Activated naive CD8-positive, alpha-beta T cell treated with anti-CD3 and anti-CD28 coated beads, Interleukin-2, amount 50 U/mL, for 24 hours (primary cell): ENCODE data around the gene STAP2.

Source experiments
- ATAC-seq: fragments of 150-1000 bp; cut with Tn5 transposase; one replicate; pipeline ENCODE4 v1.10.0; 2021
- DNase-seq: peaks from one replicate; pipeline ENCODE4 v3.0.0; 2021
- H3K27ac Mint-ChIP-seq: one replicate; pipeline ENCODE4 v1.8.0; 2021; ENCODE audit warnings: mild to moderate bottlenecking, mixed read lengths
- H3K27me3 Mint-ChIP-seq: one replicate; pipeline ENCODE4 v1.8.0; 2021; ENCODE audit warnings: mixed read lengths
- H3K36me3 Mint-ChIP-seq: one replicate; pipeline ENCODE4 v1.8.0; 2021; ENCODE audit warnings: low read depth, mixed read lengths
- H3K4me1 Mint-ChIP-seq: one replicate; pipeline ENCODE4 v1.8.0; 2021; ENCODE audit warnings: mixed read lengths
- H3K4me3 Mint-ChIP-seq: one replicate; pipeline ENCODE4 v1.8.0; 2021; ENCODE audit warnings: mild to moderate bottlenecking, moderate library complexity, mixed read lengths
- H3K9me3 Mint-ChIP-seq: one replicate; pipeline ENCODE4 v1.8.0; 2021; ENCODE audit warnings: mixed read lengths

The STAP2 gene, protein sequence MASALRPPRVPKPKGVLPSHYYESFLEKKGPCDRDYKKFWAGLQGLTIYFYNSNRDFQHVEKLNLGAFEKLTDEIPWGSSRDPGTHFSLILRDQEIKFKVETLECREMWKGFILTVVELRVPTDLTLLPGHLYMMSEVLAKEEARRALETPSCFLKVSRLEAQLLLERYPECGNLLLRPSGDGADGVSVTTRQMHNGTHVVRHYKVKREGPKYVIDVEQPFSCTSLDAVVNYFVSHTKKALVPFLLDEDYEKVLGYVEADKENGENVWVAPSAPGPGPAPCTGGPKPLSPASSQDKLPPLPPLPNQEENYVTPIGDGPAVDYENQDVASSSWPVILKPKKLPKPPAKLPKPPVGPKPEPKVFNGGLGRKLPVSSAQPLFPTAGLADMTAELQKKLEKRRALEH

DNA sequence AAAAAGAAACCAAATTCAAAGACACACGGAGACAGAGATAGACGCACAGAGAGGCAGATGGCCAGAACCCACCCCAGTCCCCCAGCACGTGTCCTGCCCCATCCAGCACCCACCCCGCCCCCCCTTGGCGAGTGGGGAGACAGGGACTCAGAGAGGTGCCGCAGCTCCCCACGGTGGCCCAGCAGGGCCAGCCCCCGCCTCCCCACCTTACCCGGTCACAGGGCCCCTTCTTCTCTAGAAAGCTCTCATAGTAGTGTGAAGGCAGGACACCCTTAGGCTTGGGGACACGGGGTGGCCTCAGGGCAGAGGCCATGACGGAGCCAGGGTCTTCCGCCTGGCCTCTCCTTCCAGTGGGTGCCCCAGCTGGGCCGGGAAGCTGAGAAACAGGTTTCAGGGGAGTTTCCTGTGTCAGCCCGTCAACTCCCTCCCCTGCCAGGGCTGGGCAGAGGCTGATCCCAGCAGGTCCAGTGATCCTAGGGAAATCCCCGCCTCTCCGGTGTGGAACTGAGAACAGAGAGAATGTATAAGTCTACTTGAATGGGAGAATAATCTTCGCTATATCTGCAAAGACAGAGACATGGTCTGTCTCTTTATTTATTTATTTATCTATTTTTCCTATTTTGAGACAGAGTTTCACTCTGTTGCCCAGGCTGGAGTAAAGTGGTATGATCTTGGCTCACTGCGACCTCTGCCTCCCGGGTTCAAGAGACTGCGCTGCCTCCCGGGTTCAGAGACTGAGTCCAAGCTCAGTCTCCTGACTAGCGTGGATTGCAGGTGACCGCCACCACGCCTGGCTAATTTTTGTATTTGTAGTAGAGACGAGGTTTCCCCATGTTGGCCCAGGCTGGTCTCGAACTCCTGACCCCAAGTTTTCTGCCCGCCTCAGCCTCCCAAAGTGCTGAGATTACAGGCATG is at the start of gene STAP2:
TSS of gene STAP2 (minus strand) at position 387 of the 915 bp plus-strand sequence. CDS start at position 313, 74 bp downstream.
- Mint-ChIP-seq H3K9me3 (peaks cover 15% of the 10 kb centered on the region), H3K27me3 (peaks cover 2% of the 10 kb centered on the region), H3K36me3 (peaks cover 10% of the 10 kb centered on the region), H3K27ac (peak within 1 kb of the TSS; percentile 97), H3K4me1 (peaks cover 27% of the 10 kb centered on the region), H3K4me3 (peak within 1 kb of the TSS; percentile 91)
- ATAC-seq = no peak
- peak; percentile 53 for DNase-seq

DNA sequence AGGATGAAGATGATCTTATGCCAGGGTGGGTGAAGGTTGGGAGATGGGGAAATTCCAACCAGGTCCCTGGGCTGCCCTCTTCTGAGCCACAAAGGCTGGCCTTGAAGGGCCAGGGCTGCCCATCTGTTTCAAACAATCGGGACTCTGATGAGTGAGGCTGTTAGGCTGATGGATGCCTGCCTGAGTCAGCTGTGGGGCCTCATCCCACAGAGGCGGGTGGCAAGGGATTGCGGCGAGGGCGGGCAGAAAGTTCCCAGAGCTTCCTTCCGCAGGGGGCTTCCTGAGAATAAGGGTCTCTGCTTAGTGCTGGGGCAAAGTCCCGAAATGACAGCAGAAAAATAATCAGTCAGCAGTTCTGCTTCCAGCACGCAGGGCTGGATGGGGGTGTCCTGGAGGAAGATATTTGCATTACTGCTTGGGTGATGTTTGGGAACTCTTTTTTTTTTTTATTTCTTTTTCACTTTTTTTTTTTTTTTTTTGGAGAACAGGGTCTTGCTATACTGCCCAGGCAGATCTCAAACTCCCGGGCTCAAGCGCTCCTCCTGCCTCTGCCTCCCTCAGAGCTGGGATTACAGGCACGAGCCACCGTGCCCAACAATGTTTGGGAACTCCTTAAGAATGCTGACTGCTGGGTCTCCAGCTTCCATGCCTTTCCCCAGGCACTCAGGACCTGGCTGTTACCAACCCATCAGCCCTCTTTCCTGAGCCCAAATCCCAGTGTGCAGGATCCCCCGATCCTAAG is 47.6 kb upstream of the STAP2 start:
- Mint-ChIP-seq H3K27ac (no peak overlapping the region), H3K4me3 (no peak overlapping the region), H3K36me3 (peaks cover 3% of the 10 kb centered on the region), H3K9me3 (no peaks in the 10 kb centered on the region), H3K4me1 (peaks cover 22% of the 10 kb centered on the region), H3K27me3 (no peaks in the 10 kb centered on the region)
- DNase-seq (no peak), ATAC-seq (no peak)

DNA sequence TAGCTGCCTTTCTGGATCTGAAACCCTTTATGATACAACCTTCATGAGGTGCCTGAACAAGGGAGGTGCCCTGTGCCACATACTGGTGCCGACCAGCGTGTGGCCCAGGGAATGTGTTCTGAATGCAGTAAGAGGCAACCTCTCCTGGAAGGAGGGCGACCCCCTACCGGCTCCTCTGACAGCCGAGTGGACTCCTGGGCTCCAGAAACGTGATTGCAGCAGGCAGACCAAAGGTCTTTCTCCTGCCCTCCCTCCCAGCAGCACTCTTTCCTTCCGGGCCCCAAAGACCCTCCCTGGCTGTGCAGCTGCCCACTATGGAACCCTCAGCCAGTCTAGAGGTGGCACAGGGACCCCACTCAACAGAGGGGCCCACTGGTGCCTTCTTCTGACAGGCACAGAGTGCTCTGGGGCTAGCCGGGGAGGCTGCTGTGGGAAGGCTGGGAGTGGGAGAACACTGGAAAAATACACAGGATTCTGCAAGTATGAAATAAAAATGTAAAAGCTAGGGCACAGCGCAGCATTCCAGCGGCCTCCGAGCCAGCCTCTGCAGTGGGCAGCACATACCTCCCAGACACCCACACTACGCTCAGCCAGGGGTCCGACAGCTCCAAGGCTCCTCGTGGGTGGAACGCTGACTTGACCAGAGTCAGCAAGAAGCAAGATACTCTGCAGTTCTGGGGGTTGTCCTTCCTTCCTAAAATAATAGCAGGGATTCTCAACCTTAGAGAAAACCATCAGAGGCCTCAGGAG is 46.8 kb upstream of the STAP2 start:
- no peak overlapping the region for H3K27ac Mint-ChIP-seq
- DNase-seq (no peak), ATAC-seq (no peak)
- no peaks in the 10 kb centered on the region for H3K27me3 Mint-ChIP-seq
- H3K4me3 Mint-ChIP-seq = no peak overlapping the region
- H3K9me3 Mint-ChIP-seq = no peaks in the 10 kb centered on the region
- H3K36me3 Mint-ChIP-seq = peaks cover 3% of the 10 kb centered on the region
- H3K4me1 Mint-ChIP-seq = peaks cover 22% of the 10 kb centered on the region

DNA sequence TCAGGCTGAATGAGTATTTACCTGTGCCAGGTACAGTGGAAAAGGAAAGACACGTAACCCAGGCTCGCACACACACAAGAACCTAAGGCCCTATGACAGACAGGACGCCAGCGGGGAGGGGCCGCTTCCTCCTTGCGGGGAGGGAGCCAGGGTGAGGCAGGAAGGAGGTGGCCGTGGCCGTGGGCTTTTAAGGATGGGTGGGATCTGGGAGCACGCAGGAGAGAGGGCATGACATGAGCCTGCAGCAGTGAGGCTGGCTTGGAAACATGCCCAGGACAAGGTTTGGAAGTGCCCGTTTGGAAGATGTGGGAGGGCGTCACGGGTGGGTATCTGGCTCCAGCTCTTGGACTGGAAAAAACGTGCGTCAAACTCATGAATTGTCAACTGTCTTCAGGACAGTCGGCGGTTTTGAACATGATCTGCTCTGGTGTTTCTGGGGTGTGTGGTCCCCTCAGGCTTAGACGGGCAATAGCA is 41.7 kb upstream of the STAP2 start:
- peak; percentile 59 for DNase-seq
- H3K4me3 Mint-ChIP-seq = peak overlapping the region; percentile 71
- H3K9me3 Mint-ChIP-seq = no peaks in the 10 kb centered on the region
- H3K27me3 Mint-ChIP-seq = no peaks in the 10 kb centered on the region
- peak overlapping the region; percentile 94 for H3K27ac Mint-ChIP-seq
- peaks cover 62% of the 10 kb centered on the region for H3K4me1 Mint-ChIP-seq
- peak; percentile 55 for ATAC-seq
- H3K36me3 Mint-ChIP-seq = peaks cover 7% of the 10 kb centered on the region

DNA sequence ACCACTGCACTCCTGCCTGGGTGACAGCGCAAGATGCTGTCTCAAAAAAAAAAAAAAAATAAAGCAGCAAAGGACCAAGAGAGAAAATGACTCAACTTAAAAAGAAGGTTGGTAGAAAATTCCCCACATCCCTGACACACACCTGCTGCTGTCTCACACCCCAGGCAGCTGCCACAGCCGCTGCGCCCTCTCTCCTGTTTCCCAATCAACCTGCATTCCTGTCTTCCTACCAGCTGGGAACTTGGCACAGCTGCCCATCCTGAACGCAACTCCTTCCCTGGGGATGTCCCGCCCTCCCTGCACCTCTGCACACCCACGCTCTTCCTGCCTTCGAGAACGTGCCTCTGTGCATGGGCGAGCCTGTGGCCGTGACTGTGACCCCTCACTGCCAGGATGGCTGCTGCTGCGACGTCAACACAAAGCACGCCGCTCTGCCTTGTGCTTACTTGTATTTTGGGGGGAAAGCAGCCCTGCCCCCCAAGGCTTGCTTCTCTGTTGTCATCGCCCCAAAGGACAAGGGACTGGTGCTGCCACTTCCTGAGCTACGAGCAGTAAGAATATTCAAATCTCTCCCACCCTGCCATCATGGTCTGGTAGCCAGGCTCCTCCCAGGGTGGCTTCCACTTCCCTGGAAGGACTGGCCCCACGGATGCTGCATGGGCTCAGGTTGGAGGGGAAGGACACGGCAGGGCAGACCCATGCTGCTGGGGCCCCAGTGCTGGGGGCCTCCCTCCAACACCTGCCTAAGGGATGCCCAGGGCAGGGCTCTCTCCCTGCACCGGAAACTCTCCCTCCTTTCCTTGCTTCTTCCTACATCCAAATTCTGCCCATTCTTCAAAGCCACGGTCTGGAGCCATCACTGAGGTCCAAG is 41.0 kb upstream of the STAP2 start:
- ATAC-seq (peak; percentile 69), DNase-seq (peak; percentile 65)
- H3K4me1 Mint-ChIP-seq = peaks cover 62% of the 10 kb centered on the region
- no peaks in the 10 kb centered on the region for H3K9me3 Mint-ChIP-seq
- H3K36me3 Mint-ChIP-seq = peaks cover 7% of the 10 kb centered on the region
- H3K27ac Mint-ChIP-seq = peak overlapping the region; percentile 94
- H3K27me3 Mint-ChIP-seq = no peaks in the 10 kb centered on the region
- peak overlapping the region; percentile 71 for H3K4me3 Mint-ChIP-seq

DNA sequence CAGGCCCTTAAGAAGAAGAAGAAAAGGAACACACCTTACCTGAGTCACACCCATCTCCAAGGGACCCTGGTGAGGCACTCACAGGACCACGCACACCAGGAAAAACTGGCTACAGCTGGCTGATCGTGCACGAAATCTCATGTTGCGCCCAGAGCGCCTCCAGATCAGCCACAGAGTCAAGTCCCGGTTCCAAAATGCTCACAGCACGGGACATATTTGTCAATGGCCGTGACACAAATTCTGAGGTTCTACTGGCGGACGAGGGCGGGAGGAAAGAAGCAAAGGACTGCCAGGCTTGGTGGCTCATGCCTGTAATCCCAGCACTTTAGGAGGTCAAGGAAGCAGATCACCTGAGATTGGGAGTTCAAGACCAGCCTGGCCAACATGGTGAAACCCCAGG is 40.3 kb upstream of the STAP2 start:
- H3K9me3 Mint-ChIP-seq = no peaks in the 10 kb centered on the region
- no peak for DNase-seq
- peaks cover 65% of the 10 kb centered on the region for H3K4me1 Mint-ChIP-seq
- H3K27me3 Mint-ChIP-seq = no peaks in the 10 kb centered on the region
- peak overlapping the region; percentile 71 for H3K4me3 Mint-ChIP-seq
- H3K36me3 Mint-ChIP-seq = peaks cover 7% of the 10 kb centered on the region
- H3K27ac Mint-ChIP-seq = peak overlapping the region; percentile 94
- no peak for ATAC-seq

DNA sequence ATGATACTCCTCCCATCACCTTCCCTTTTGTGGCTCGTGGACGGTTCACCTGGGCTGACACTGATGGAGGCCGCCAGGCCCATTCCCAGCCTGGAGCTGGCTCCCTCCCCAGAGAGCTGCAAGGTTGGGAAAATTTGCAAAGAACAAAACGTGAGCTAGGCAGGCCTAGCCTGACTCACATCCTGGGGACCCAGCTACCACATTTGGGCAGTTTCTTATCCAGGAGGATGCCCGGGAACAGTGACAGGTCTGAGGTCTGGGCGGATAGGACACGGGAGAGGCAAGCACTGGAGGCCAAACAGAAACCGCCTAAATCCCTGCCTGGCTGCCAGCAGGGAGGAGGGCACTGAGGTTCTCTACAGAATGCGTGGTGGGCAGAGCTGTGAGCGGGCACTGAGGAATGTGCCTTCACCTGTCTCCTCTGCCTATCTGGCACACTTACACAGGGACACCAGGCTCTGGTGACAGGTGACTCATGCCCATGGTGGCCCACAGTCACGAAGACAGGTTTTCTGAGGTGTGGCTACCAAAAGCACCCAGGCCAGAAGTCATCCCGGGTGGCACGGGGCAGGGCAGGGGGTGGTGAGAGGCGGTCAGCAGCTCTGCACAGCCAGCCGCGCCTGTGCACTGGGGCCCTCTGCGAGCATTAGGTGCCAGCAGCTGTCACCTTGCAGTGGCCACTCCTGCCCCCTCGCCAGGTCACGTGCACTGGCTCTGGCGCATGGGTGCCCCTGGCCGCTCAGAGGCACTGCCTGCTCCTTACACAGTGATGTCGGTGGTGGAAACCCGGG is 38.6 kb upstream of the STAP2 start:
- ATAC-seq = no peak
- Mint-ChIP-seq H3K27ac (no peak overlapping the region), H3K36me3 (peaks cover 5% of the 10 kb centered on the region), H3K9me3 (no peaks in the 10 kb centered on the region), H3K4me1 (peaks cover 68% of the 10 kb centered on the region), H3K4me3 (no peak overlapping the region), H3K27me3 (no peaks in the 10 kb centered on the region)
- no peak for DNase-seq

DNA sequence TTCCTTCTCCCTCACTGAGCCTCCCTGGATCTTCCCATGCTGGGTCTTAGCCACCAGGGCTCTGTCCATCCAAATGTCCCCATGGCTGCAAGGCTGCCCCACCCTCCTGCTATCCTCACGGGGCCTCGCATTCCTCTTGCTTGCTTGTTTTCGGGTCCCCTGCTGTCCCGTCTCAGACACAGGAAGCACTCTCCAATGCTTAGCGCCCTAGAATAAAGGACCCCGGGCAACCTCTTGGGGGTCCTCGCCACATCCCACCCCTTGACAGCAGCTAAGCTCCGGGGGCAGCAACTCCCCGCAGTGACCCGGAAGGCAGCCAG is 38.0 kb upstream of the STAP2 start:
- no peaks in the 10 kb centered on the region for H3K9me3 Mint-ChIP-seq
- no peaks in the 10 kb centered on the region for H3K27me3 Mint-ChIP-seq
- no peak overlapping the region for H3K4me3 Mint-ChIP-seq
- H3K4me1 Mint-ChIP-seq = peaks cover 67% of the 10 kb centered on the region
- no peak for DNase-seq
- no peak overlapping the region for H3K27ac Mint-ChIP-seq
- H3K36me3 Mint-ChIP-seq = peaks cover 5% of the 10 kb centered on the region
- no peak for ATAC-seq

DNA sequence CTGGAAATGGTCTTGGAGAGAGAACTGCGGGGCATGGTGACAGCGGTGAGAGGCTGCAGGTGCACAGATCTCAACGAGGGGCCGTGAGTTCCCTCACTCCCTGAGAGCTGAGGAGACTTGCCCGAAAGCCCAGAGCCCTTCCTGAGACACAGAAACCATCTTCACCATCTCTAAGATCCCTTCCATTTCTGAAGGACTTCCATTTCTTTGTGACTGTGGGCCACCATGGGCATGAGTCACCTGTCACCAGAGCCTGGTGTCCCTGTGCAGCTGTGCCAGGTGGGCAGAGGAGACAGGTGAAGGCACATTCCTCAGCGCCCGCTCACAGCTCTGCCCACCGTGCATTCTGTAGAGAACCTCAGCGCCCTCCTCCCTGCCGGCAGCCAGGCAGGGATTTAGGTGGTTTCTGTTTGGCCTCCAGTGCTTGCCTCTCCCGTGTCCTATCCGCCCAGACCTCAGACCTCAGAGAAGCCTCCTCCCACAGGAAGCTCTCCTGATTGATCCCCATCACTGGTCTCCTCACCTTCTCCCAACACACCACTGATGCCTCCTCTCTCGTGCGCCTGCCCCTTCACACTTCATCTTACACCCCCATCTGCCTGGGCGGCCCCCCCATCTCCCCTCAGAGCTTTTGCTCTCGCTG is 37.5 kb upstream of the STAP2 start:
- no peaks in the 10 kb centered on the region for H3K9me3 Mint-ChIP-seq
- no peak overlapping the region for H3K4me3 Mint-ChIP-seq
- H3K27me3 Mint-ChIP-seq = no peaks in the 10 kb centered on the region
- DNase-seq (no peak), ATAC-seq (no peak)
- peaks cover 5% of the 10 kb centered on the region for H3K36me3 Mint-ChIP-seq
- H3K27ac Mint-ChIP-seq = no peak overlapping the region
- H3K4me1 Mint-ChIP-seq = peaks cover 69% of the 10 kb centered on the region

DNA sequence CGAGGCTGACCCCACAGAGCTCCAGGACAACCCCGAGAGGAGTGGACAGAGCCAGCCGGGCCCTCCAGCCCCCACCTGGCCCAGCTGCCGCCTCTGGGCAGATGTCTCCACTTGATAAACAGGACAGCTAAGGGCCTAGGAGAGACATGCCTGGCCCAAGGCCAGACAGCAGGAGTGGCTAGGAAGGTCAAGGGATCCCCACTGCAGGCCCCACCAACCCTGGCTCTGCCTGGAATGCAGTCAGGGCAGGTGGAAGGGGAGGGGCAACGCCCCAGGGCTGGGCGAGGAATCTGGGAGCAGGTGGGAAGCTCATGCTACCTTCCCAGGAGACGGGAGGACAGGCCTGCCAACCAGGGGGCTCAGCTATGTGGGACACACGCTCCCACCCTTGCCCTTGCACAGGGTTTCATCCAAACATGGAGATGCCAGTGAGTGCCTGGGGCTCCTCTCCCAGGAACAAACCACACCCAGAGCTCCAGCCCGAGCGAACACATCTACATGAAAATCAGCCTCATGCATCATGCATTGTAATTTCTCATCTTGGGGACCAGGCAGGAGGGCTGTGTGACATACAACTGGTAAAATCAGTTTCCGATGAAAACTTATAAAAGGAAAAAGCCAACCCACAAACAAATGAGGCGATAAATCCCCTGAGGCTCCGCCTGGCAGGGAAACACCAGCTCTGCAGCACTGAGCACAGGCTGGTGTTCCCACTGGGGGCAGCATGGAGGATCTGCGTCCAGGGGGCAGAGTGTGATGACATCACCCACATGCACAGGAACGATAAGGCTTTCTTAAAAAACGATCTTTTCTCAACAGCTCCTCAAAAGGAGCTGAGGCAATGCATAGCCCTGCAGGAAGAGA is 36.8 kb upstream of the STAP2 start:
- Mint-ChIP-seq H3K4me1 (peaks cover 69% of the 10 kb centered on the region), H3K4me3 (no peak overlapping the region), H3K27me3 (no peaks in the 10 kb centered on the region), H3K9me3 (no peaks in the 10 kb centered on the region), H3K27ac (no peak overlapping the region), H3K36me3 (peaks cover 5% of the 10 kb centered on the region)
- no peak for DNase-seq
- ATAC-seq = peak; percentile 7

DNA sequence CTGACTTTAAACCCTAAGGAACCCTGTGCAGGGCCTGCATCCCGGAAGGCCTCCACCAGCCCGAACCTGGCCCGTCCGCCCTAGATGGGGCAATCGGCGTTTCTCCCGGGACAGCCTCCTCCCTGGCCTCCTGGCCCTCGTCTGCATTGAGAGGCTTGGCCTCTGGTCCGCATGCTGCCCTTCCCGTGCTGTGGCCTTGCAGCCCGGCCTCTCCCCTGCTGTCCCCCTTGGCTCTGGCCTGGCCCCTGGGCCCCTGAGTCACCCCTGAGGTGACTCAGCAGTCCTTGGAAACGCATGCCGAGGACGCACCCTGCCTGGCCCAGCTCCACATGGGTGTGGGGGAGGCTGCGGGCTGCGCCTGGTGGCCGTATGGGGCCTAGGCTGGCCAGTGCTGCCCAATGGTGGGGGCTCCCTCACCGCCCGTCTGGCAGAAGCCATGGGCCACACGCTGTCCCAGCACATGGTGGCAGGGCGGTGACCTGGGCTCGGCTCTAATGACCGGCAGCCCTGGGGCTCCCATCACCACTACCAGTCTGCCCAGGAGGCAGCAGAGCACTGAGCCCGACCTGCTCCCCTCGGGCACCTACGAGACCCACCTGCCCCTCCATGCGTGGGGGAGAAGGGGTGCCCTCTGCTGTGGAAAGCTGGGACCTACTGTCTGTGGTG is 36.0 kb upstream of the STAP2 start:
- DNase-seq = no peak
- Mint-ChIP-seq H3K4me1 (peaks cover 69% of the 10 kb centered on the region), H3K27me3 (no peaks in the 10 kb centered on the region), H3K9me3 (no peaks in the 10 kb centered on the region), H3K4me3 (no peak overlapping the region), H3K36me3 (peaks cover 5% of the 10 kb centered on the region), H3K27ac (peak overlapping the region; percentile 62)
- no peak for ATAC-seq
